ENCODE results near the gene DPP6. TPM values are rescaled to one million over a fixed set of nuclear protein-coding genes. Genes with fewer than 3 reads are reported as not detected.

DPP6 gene
- total RNA-seq, 3 donors from 2014 or later (not counting 1 experiment from before 2014, with no cell fraction given), result not detected

DNA sequence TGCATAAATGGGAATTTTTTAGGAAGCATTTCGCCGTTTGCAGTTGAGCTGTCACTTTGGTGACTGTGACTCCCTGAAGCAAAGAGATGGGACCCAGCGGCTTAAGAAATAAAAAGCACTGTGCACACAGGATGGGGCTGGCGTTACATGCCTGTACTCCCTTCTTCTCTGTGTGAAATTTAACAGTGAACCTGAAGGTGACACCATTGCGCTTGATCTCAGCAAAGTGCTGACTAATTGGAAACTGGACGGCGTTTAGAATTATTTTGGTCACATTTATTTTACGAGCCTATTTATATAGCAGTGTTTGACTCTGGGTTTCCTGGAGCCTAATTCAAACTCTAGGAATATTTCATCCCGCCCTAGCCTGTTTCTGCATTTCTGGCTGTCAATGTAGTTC is 804.5 kb downstream of the DPP6 start:
- Mint-ChIP-seq H3K4me3 (no peak overlapping the region), H3K36me3 (no peaks in the 10 kb centered on the region), H3K27me3 (ENCODE audit: low read depth in 2 of 2) (no peaks in the 10 kb centered on the region), H3K4me1 (no peaks in the 10 kb centered on the region), H3K27ac (no peak overlapping the region), H3K9me3 (peaks cover 0 to 4% of the 10 kb centered on the region in 2 donors)
- no peak for DNase-seq
- Histone ChIP-seq H3K27me3 (ENCODE audit: control insufficient read depth, insufficient read depth, low read length) (no peaks in the 10 kb centered on the region), H3K36me3 (ENCODE audit: control insufficient read depth, insufficient read depth, low read length) (no peaks in the 10 kb centered on the region), H3K4me3 (ENCODE audit: low read length) (no peak overlapping the region), H3K27ac (ENCODE audit: low read length) (no peak overlapping the region), H3K4me1 (ENCODE audit: control insufficient read depth, insufficient read depth, low read length) (no peaks in the 10 kb centered on the region), H3K9me3 (ENCODE audit: control insufficient read depth, insufficient read depth, low read length) (no peaks in the 10 kb centered on the region)
- TF ChIP-seq, protein P1, sequence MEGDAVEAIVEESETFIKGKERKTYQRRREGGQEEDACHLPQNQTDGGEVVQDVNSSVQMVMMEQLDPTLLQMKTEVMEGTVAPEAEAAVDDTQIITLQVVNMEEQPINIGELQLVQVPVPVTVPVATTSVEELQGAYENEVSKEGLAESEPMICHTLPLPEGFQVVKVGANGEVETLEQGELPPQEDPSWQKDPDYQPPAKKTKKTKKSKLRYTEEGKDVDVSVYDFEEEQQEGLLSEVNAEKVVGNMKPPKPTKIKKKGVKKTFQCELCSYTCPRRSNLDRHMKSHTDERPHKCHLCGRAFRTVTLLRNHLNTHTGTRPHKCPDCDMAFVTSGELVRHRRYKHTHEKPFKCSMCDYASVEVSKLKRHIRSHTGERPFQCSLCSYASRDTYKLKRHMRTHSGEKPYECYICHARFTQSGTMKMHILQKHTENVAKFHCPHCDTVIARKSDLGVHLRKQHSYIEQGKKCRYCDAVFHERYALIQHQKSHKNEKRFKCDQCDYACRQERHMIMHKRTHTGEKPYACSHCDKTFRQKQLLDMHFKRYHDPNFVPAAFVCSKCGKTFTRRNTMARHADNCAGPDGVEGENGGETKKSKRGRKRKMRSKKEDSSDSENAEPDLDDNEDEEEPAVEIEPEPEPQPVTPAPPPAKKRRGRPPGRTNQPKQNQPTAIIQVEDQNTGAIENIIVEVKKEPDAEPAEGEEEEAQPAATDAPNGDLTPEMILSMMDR (IDR thresholded peaks at IDR 0.05), result no peak
- WGBS (ENCODE audit: insufficient coverage), result 83% methylated on average over 9 of the region's 9 CpGs
- ATAC-seq, result no peak
- intact Hi-C loops (cut with micrococcal nuclease), result no loop called here

- Mint-ChIP-seq H3K27me3 (ENCODE audit: low read depth in 2 of 2) (no peaks in the 10 kb centered on the region), H3K9me3 (peaks cover 0 to 4% of the 10 kb centered on the region in 2 donors), H3K4me3 (no peak overlapping the region), H3K27ac (no peak overlapping the region), H3K4me1 (no peaks in the 10 kb centered on the region), H3K36me3 (no peaks in the 10 kb centered on the region)
- H3K4me1 ChIP-seq (ENCODE audit: control insufficient read depth, insufficient read depth, low read length), result no peaks in the 10 kb centered on the region
- ATAC-seq (no peak), DNase-seq (no peak)
- TF ChIP-seq, protein P1 (IDR thresholded peaks at IDR 0.05), result no peak
- H3K4me3 ChIP-seq (ENCODE audit: low read length), result no peak overlapping the region
- no peak overlapping the region for H3K27ac ChIP-seq (ENCODE audit: low read length)
- intact Hi-C loops (cut with micrococcal nuclease), result no loop called here
- no peaks in the 10 kb centered on the region for H3K9me3 ChIP-seq (ENCODE audit: control insufficient read depth, insufficient read depth, low read length)
- WGBS (ENCODE audit: insufficient coverage), result 73% methylated on average over 3 of the region's 3 CpGs
- no peaks in the 10 kb centered on the region for H3K36me3 ChIP-seq (ENCODE audit: control insufficient read depth, insufficient read depth, low read length)
- no peaks in the 10 kb centered on the region for H3K27me3 ChIP-seq (ENCODE audit: control insufficient read depth, insufficient read depth, low read length)
These were observed 805.0 kb downstream of the DPP6 start for GRCh38 chr7:154857240-154857639.

DNA sequence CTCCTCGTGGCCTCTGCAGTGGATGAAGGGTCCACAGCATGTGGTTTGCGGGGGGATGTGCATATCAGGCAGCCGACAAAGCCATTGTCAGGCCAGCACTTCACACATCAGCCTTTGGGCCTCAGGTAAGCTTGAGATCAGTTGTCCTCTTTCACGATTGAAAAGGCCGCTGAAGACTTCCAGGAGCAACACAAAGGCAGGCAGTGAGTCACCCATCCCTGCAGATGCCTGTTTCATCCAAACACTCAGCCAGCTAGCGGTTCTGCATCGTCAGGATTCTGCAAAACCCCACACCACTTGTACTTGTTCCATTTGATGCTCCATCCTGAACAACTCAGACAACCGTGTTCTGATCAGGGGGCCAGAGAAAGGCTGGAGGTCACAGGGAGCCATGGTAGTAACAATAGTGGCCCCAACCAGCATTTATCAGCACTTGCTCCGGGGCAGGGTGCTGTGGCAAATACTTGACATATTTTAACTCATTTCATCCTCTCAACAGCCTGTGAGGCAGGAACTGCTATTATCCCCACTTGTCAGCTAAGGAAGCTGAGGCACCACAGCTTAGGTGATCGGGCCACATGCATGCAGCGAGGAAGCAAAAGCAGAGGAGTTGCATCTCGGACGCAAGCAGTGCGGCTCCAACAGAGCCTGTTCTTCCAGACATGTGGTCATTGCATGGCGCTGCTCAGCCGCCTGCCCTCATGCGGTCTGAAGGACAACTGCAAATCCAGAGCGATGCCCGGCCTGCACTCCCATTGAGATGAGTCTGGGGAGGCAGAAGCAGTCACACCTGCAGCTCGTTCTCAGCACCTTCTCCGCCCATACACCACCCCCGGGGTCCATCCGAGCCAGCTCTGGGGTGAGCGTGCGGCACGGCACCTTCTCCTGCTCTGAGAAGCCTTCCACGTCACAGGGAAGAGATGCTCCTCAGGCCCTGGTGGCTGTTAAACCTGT is 805.8 kb downstream of the DPP6 start:
- WGBS (ENCODE audit: insufficient coverage), result 85% methylated on average over 27 of the region's 27 CpGs
- DNase-seq (no peak), ATAC-seq (no peak)
- Histone ChIP-seq H3K4me3 (ENCODE audit: low read length) (no peak overlapping the region), H3K4me1 (ENCODE audit: control insufficient read depth, insufficient read depth, low read length) (no peaks in the 10 kb centered on the region), H3K36me3 (ENCODE audit: control insufficient read depth, insufficient read depth, low read length) (no peaks in the 10 kb centered on the region), H3K27me3 (ENCODE audit: control insufficient read depth, insufficient read depth, low read length) (no peaks in the 10 kb centered on the region), H3K27ac (ENCODE audit: low read length) (no peak overlapping the region), H3K9me3 (ENCODE audit: control insufficient read depth, insufficient read depth, low read length) (no peaks in the 10 kb centered on the region)
- H3K4me1 Mint-ChIP-seq, result no peaks in the 10 kb centered on the region
- no peaks in the 10 kb centered on the region for H3K9me3 Mint-ChIP-seq
- TF ChIP-seq, protein P1 (IDR thresholded peaks at IDR 0.05), result no peak
- H3K27me3 Mint-ChIP-seq (ENCODE audit: low read depth in 2 of 2), result no peaks in the 10 kb centered on the region
- H3K4me3 Mint-ChIP-seq, result no peak overlapping the region
- intact Hi-C loops (cut with micrococcal nuclease), result no loop called here
- H3K27ac Mint-ChIP-seq, result no peak overlapping the region
- no peaks in the 10 kb centered on the region for H3K36me3 Mint-ChIP-seq

Measured in natural killer cell (primary cell).